HG03060 (cell line): Measurements from ENCODE around the gene CD55.

Source experiments
- ATAC-seq: cut with Tn5 transposase; IDR thresholded peaks from one replicate; pipeline ENCODE4 v1.9.1; 2021; ENCODE audit warnings: low read depth, moderate number of reproducible peaks; ENCODE audit not compliant: unreplicated experiment

CD55 gene

DNA sequence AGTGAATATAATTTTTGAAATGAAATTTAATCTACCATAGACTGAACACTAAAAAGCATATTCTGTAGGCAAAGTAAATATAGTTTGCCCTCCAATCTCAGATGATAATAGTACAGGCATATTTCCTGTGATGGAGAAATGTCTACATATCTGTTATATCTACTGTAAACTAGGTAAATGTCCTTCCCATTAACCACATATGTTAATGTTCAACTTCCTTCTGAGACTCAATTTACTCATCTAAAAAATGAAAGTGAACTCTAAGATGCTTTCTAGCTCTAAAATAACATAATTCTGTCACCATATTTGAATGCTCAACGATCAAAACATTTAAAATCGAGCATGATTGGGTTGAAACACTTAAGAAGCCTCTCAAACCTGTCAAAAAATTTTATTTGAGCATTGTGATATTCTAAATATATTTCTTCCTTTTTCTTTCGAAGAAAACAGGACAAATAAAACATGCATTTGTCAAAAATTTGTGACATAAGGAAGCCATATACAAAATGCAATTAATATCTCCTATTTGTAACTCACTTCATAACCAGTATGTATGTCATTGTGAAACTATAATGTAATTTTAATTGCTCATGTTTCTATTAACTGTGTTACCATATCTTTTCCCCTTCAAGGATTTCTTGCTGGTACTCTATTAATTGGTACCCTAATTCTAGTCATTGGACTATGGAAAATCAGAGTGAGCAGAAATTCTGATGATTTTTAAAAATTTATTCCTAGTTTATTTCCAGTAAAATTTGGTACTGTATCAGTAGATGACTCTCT, 34.2 kb downstream of the CD55 start:
- no peak for ATAC-seq

DNA sequence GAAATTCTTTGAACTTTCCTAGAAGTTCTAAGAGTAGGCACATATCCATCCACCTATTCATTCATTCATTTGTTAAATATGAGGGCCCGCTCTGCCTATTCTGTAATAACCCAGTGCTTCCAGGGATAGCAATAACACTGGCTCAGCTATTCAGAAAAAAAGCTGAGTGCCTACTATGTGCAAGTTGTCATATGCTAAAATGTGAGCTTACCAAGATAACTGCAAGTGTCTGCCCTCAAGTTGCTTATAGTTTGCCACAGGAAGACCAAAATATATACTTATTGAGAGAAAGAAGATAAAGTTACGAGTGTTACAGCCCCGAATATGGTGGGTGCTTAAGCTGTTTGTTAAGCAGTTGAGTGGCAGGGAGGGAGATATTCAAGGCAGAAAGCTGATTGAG, 39.6 kb downstream of the CD55 start:
- no peak for ATAC-seq

DNA sequence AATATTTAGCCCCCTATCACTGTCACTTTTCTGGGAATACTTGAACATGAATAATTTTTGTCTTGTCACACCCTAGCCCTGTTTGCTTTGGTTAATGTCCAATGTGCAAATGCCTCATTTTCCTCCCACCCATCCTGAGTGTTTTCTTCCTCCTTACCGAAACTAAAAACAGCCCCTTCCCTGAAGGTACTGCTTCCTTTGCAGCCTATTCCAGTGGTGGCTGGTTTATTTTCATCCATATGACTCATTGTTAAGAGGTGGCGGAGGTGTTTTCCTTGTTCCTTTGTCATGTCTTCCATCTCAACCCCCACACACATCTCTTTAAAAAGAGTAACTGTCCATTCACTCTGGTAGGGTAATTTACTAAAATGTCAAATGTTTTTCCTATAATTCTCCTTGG, 40.4 kb downstream of the CD55 start:
- ATAC-seq: no peak

DNA sequence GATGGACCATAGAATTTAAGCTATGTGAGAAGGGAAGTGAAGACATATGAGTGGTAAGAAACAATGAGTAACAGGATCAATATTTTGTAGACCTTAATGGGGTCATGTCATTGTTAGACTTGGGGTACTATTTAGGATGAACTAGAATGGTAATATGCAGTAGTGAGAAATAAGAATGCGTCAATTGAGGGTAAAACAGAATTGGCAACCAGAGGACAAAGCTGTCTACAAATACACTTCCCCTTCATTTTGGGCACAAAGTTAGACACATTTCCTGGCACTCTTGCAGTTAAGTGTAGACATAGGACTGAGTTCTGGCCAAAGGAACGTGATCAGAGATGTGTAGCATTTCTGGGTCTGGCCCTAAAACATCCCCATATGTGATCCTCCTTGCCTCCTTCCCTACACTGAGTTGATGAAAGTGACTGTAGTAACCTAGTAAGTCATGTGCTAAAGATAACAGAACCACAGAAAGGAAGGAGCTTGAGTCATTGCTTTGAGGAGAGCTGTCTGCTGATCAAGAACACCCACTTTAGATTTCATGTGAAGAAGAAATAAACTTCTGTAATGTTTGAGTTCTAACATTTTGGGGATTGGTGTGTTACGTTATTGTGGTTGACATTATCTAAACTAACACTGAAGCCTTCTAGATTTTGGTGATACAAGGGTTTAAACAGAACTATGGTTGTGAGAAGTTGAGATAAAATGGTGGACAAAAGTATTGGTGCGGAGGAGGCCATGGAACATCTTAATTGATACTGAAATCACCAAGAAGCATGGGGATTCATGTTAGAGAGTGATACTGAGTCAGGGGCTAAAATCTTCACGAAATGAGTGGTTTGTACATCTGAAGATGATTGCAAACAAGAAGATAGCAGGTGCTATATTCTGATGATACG, 41.7 kb downstream of the CD55 start:
- ATAC-seq: no peak

DNA sequence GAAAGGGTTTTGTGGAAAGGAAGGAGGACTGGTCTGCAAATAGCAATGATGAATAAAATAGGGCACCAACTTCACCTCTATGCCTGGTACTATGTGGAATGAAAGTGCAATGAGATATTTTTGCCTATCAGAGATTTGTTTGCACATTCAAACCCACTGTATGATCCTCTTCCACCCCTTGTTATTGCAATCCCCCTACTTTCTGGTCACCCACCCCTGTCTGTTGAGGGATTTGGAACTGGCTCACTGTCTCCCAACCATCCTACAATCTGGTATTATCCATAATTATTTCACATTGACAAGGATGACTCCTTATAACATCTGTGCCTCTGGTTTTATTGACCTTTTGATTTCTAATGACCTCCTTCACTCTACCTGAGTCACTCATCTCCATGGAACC, 42.4 kb downstream of the CD55 start:
- ATAC-seq: no peak

DNA sequence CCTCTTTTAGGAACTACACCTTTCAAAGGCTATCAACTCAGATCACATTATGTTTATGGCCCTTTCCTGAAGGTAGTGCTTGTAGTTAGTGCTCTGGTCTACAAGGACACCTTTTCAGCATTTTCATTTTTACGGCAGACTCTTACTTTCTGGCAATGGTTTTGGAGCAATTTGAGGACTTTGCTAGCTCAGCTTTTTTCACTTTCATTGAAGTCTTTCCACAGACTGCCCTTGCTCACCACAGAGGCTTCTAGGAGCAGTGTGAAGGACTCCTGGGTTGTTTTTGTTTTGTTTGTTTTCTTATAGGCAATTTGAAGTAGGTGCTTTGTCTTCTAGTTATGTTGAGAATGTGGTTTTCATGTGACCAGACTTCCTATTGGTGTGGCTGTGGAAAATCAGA, 43.1 kb downstream of the CD55 start:
- no peak for ATAC-seq

DNA sequence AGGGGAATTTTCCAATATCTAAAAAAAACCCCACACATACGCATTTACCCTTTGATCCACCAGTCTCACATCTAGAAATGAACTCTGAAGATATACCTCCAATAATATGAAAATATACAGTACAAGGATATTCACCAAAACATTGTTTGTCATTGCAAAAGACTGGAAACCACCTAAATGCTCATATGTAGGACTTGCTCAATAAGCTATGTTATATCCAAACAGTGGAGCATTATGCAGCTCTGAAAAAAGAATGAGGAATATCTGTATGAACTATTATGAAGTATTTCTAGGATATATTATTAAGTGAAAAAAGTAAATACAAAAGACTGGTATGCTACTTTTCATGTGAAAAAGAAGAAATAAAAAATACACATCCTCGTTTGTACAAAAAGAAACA, 43.6 kb downstream of the CD55 start:
- no peak for ATAC-seq

DNA sequence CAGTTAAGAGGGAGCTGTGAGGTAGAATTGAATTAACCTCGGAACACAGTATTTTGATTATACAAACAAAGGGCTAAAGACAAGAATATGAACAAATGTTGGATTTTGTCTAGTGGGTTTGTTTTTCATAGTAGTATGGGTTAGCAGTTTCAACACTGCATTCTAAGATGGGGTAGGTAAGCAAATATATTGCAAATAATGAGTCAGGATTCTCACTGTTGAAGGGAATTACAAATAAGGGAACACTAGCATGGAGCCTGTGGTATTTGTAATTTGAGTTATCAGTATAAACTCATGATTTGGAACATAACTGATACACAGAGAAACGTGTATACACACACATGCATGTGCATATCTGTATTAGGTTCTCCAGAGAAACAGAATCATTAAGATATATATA, 44.5 kb downstream of the CD55 start:
- ATAC-seq: no peak

DNA sequence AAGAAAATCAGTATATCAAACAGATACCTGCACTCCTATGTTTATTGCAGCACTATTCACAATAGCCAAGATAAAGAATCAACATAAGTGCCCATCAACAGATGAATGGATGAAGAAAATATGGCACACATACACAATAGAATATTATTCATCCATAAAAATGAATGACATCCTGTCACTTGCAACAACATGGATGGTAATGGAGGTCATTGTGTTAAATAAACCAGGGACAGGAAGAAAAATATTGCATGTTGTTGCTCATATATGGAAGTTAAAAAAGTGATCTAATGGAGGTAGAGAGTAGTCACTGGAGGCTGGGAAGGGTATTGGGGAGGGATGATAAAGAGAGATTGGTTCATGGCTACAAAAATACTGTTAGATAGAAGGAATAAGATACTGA, 67.2 kb downstream of the CD55 start:
- no peak for ATAC-seq

DNA sequence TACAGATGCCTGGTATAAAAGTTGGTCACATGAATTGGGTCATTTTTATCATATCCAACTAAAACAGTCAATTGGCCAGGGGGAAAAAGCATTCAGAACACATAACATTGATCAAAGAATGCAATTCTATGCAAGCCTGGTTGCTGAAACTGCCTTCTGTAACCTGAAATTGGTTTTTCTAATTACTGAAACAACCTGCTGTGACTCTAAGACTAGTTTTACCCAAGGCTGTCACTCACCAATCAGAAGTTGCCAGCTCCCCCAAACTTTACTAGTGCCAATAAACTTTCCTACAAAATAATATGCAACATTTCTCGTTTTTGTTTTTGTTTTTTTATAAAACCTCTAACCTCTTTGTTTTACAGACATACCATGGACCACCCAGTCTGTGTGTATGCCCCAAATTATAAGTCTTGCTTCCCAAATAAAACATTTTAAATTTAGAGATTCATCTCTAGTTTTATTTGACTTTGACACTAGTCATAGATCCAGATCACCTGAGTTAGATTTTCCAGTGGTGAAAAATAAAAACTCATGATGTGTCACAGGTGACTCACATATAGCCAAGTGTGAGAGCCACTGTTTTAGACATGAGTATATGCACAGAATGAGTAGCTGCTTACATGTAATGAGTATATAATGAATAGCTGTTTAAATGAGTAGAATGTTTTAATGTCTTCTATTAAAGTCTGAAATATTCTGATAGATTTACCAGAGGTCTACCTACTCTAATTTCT, 68.4 kb downstream of the CD55 start:
- no peak for ATAC-seq

DNA sequence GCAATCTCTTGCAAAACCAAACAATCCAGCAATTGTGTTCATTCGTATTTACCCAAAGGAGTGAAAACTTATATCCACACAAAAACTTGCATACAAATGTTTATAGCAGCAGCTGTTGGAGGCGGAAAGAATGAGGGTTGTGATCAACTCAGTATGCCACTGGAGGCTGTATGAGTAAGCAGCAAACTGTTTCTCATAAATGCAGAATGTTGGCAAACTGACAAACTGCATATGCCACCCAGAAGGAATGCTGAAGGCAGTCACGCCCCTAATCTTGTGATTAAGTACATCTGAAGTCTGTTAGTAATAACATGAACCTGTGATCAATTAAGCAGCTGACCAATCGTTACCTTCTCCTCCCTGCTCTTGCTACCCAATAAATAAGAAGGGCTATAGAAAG, 72.1 kb downstream of the CD55 start:
- no peak for ATAC-seq

DNA sequence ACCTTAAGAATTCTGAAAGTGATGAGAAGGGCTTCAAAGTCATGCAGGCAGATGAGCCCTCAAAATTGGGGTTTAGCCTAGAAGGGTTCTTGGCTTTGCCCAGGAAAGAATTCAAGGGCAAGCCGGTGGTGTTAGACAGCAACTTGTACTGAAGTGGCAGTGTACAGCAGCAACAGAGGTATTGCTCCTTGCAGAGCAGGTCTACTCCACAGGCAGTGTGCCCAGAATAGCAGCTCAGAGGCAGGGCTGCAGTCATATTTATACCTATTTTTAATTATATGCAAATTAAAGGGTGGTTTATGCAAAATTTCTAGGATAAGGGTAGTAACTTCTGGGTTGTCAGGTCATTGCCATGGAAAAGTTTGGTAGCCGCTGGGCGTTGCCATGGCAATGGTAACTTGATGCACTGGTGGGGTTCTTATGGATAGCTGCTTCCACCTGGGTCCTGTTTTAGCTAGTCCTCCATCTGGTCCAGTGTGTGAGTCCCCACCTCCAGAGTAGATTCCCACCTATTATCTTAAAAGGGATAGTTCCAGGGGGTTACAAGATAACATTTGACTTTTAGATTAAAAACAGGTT, 74.8 kb downstream of the CD55 start:
- ATAC-seq: no peak

DNA sequence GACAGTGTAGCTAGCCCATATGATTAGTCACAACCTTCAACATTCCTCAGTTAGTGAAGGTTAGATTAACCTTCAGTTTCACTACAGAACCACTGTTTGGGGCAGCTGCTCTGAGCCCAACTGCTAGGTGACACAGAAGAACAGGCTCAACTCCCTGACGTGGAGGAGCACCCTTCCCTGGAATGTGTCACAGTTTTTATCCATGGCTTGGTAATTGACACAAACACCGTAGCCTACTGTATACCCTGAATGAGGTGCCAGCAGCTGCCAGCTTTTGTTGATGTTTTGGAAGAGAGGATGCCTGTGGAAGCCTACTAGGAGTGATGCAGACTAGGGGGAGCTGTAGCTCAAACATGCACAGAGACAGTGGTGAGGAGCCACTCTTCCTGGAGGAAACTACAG, 76.0 kb downstream of the CD55 start:
- ATAC-seq: no peak

DNA sequence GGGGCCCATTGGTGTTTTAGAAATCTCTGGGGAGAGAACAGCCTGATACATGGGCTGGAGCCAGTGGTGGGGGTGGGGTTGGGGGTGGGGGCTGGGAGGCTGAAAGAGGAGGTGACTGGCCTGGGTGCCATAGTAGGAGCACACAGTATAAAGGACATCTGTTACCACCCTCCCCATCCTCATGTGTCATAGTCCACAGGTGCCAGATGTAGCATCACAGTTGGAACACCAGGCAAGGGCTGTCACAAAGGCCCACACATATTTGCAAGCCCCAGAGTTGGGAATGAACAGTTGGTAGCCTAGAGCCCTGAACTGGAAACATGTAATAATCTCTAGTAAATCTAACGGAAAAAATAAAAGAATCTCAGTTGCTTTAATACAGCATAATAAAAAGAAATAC, 77.5 kb downstream of the CD55 start:
- ATAC-seq: no peak

DNA sequence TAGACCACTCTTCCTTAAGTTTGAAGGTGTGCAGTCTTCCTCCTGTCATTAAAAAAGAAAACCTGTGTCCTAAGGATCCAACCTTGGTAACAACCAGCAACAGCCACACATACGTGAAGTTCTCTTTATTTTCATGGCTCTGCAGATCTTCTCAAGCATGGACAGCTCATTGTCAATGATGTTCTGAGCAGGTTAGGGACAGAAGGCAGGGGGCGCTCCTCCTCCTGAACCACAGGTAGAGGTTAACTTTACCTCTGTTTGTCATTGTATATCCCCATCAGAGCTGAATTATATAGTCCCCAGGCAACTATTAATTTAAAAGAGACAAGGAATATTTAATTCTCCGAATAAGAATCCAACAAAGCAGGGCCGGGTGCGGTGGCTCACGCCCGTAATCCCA, 80.1 kb downstream of the CD55 start:
- ATAC-seq: no peak

DNA sequence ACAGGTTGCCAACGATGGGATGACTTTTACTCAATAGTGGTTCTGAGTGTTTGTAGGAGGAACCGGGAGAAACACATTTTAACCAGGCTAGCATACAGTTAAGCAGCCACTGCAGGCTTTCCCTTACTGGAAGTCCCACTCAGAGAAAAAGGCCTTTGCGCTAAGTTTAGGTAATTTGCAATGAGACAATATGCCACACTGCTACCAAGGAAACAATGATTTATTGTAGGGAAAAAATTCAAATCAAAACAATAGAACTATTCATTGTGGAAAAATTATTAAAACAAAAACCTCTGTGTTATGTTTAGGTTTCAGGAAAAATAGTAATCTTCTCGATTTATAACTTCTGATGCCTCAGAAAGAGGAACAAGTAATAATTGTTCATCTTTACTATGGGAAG, 81.3 kb downstream of the CD55 start:
- ATAC-seq: no peak

DNA sequence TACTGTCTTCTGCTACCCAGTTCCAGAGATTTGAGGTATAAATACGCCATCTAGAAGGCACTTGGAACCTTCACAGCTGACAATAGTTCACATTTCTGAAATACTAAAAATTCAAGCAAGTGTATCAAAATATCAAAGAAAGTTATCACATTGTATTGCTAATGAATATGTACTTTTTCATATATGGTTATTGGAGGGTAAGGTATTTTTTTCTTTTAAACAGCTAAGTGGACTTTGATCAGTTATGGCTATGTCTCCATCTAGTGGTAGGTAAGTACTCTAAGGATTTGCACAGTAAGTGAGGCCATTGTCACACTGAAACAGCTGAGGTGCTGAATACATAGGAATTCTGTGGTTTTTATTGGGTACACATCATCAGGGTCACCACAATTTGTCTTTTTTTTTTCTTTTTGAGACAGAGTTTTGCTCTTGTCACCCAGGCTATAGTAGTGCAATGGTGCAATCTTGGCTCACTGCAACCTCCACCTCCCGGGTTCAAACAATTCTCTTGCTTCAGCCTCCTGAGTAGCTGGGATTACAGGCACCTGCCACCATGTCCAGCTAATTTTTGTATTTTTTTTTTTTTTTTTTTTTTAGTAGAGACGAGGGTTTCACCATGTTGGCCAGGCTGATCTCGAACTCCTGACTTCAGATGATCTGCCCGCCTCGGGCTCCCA, 83.5 kb downstream of the CD55 start:
- ATAC-seq: peak; percentile 64

DNA sequence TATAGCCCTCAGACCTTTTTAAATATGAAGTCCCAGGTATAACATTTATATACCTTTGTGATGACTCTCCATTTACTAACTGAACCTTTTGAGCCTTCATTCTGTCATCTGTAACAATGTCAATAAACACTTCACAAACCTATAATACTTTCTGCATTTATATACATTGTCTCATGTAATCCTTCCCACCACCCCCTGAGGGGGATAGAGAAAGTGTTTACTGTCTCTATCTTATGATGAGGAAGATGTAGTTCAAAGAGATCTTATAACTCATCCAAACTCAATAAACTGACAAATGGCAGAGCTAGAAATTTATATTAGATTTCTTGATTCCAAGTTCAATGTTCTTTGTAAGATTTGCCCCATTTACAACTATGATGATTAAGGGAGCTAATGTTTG, 84.3 kb downstream of the CD55 start:
- ATAC-seq: no peak

DNA sequence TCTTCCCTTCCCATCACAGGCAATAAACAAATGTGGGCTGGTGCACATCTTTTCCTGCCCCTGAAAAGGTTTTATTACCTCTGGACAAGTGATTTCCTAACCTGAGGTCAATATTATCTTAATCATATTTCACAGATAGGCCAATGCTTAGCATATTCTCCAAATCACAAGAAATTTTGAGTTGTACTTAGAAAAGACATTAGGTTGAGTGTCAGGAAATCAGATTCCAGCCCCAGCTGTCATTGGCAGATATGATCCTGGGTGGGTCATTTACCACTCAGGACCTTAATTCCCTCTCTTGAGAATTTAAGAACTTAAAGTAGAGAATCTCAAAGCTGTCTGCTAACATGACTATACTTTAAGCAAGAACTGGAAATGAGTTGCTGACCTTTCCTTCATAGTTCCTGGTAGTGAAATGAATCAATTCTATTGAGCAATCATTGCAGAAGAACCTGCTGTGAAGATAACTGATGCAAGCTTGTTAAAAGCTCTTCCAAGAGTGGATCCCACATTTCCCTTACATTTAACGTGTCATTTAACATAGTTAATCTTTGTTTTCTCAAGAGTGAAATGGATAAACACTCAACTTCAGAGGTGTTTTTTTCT, 86.3 kb downstream of the CD55 start:
- ATAC-seq: no peak
